ENCODE data around the gene ITCH. TPM values are rescaled to one million over a fixed set of nuclear protein-coding genes. Genes with fewer than 3 reads are reported as not detected.
"Not testable (repeated sequence)": the region's sequence is repeated elsewhere in the genome, so short reads cannot be mapped to it uniquely, and the experiment has no call there.

ITCH gene
- total and polyA plus RNA-seq, 4 donors = 9.3 to 68.1 (median 30.4) TPM

DNA sequence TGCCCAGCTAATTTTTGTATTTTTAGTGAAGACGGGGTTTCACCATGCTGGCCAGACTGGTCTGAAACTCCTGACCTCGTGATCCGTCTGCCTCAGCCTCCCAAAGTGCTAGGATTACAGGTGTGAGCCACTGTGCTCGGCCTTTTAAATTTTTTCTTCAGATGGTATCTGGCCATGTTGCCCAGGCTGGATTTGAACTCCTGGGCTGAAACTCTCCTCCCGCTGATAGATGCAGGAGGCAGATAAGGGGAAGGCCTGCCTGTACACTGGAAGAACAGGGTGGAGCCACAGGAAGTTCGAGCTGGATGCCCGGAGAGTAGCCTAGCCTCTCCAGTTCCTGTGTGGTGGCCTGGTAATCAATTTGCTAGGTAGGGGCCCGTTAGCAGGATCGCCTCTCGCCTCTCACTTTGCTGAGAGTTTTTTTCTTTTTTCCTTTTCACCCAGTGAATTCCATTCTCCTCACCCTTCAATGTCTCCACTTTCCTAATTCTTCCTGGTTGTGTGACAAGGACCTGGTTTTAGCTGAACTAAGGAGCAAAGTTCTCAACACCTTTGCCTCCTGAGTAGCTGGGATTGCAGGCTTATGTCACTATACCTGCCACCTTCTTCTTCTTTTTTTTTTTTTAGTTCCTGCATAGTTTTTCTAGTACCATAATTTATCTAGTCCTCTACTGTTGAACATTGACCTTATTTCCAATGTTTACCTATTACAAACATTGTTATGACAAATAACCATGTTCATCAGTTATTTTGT, 19.4 kb upstream of the ITCH start:
- WGBS, 2 donors = 78 to 84% methylated on average over 10 of the region's 10 CpGs
- Histone ChIP-seq H3K9me3 (ENCODE audit: control insufficient read depth in 4 of 4, insufficient read depth in 3 of 4, low read length in 3 of 4) (no peaks in the 10 kb centered on the region), H3K27ac (ENCODE audit: low read depth in 1 of 2, low read length in 1 of 2) (no peak overlapping the region), H3K9ac (ENCODE audit: insufficient read depth in 1 of 2, low read length in 2 of 2) (no peak overlapping the region), H3K4me1 (ENCODE audit: control insufficient read depth in 5 of 5, insufficient read depth in 5 of 5, low read length in 5 of 5) (no peaks in the 10 kb centered on the region), H3K4me3 (no peak overlapping the region), H3K27me3 (ENCODE audit: control insufficient read depth in 3 of 3, insufficient read depth in 3 of 3, low read length in 2 of 3) (no peaks in the 10 kb centered on the region), H3K36me3 (ENCODE audit: control insufficient read depth in 4 of 4, insufficient read depth in 4 of 4, low read length in 4 of 4) (no peaks in the 10 kb centered on the region)
- ATAC-seq (ENCODE audit: insufficient read depth, low FRiP score) = no peak
- DNase-seq = no peak
- TF ChIP-seq, protein P1, sequence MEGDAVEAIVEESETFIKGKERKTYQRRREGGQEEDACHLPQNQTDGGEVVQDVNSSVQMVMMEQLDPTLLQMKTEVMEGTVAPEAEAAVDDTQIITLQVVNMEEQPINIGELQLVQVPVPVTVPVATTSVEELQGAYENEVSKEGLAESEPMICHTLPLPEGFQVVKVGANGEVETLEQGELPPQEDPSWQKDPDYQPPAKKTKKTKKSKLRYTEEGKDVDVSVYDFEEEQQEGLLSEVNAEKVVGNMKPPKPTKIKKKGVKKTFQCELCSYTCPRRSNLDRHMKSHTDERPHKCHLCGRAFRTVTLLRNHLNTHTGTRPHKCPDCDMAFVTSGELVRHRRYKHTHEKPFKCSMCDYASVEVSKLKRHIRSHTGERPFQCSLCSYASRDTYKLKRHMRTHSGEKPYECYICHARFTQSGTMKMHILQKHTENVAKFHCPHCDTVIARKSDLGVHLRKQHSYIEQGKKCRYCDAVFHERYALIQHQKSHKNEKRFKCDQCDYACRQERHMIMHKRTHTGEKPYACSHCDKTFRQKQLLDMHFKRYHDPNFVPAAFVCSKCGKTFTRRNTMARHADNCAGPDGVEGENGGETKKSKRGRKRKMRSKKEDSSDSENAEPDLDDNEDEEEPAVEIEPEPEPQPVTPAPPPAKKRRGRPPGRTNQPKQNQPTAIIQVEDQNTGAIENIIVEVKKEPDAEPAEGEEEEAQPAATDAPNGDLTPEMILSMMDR (IDR thresholded peaks at IDR 0.05; ENCODE audit: control extremely low read depth, extremely low read depth) = no peak

DNA sequence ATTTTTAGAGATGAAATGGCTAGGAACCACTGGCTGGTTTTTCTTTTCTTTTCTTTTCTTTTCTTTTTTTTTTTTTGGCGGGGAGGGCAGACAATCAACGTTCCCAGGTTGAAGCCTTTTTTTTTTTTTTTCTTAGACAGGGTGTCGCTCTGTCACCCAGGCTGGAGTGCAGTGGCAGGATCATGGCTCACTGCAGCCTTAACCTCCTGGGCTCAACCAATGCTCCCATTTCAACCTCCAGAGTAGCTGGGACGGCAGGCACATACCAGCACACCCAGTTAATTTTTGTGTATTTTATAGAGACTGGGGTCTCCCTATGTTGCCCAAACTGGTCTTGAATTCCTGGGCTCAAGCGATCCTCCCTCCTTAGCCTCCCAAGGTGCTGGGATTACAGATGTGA, 18.8 kb upstream of the ITCH start:
- WGBS, 2 donors = 85 to 89% methylated on average over 5 of the region's 5 CpGs
- Histone ChIP-seq H3K36me3 (ENCODE audit: control insufficient read depth in 4 of 4, insufficient read depth in 4 of 4, low read length in 4 of 4) (no peaks in the 10 kb centered on the region), H3K4me1 (ENCODE audit: control insufficient read depth in 5 of 5, insufficient read depth in 5 of 5, low read length in 5 of 5) (no peaks in the 10 kb centered on the region), H3K27ac (ENCODE audit: low read depth in 1 of 2, low read length in 1 of 2) (no peak overlapping the region), H3K9me3 (ENCODE audit: control insufficient read depth in 4 of 4, insufficient read depth in 3 of 4, low read length in 3 of 4) (no peaks in the 10 kb centered on the region), H3K4me3 (no peak overlapping the region), H3K27me3 (ENCODE audit: control insufficient read depth in 3 of 3, insufficient read depth in 3 of 3, low read length in 2 of 3) (no peaks in the 10 kb centered on the region), H3K9ac (ENCODE audit: insufficient read depth in 1 of 2, low read length in 2 of 2) (no peak overlapping the region)
- DNase-seq (no peak), ATAC-seq (ENCODE audit: insufficient read depth, low FRiP score) (no peak)
- TF ChIP-seq, protein P1 (IDR thresholded peaks at IDR 0.05; ENCODE audit: control extremely low read depth, extremely low read depth) = no peak

DNA sequence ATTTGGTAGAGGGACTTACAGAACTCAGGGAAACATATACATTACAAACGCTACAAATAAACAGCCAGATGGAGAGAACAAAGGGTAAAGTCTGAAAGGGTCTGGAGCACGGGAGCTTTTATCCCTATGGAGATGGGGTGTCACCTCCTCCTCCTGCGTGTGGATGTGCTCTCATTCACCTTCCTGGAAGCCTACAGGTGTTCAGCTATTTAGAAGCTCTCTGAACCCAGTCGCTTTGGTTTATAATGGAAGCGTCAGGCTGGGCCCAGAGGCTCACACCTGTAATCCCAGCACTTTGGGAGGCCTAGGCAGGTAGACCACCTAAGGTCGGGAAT, 17.7 kb upstream of the ITCH start:
- Histone ChIP-seq H3K27ac (ENCODE audit: low read depth in 1 of 2, low read length in 1 of 2) (no peak overlapping the region), H3K4me3 (no peak overlapping the region), H3K9me3 (ENCODE audit: control insufficient read depth in 4 of 4, insufficient read depth in 3 of 4, low read length in 3 of 4) (no peaks in the 10 kb centered on the region), H3K27me3 (ENCODE audit: control insufficient read depth in 3 of 3, insufficient read depth in 3 of 3, low read length in 2 of 3) (no peaks in the 10 kb centered on the region), H3K36me3 (ENCODE audit: control insufficient read depth in 4 of 4, insufficient read depth in 4 of 4, low read length in 4 of 4) (no peaks in the 10 kb centered on the region), H3K9ac (ENCODE audit: insufficient read depth in 1 of 2, low read length in 2 of 2) (no peak overlapping the region), H3K4me1 (ENCODE audit: control insufficient read depth in 5 of 5, insufficient read depth in 5 of 5, low read length in 5 of 5) (no peaks in the 10 kb centered on the region)
- ATAC-seq (ENCODE audit: insufficient read depth, low FRiP score) = no peak
- TF ChIP-seq, protein P1 (IDR thresholded peaks at IDR 0.05; ENCODE audit: control extremely low read depth, extremely low read depth) = no peak
- 90 to 91% methylated on average over 6 of the region's 6 CpGs for WGBS, 2 donors
- no peak for DNase-seq

DNA sequence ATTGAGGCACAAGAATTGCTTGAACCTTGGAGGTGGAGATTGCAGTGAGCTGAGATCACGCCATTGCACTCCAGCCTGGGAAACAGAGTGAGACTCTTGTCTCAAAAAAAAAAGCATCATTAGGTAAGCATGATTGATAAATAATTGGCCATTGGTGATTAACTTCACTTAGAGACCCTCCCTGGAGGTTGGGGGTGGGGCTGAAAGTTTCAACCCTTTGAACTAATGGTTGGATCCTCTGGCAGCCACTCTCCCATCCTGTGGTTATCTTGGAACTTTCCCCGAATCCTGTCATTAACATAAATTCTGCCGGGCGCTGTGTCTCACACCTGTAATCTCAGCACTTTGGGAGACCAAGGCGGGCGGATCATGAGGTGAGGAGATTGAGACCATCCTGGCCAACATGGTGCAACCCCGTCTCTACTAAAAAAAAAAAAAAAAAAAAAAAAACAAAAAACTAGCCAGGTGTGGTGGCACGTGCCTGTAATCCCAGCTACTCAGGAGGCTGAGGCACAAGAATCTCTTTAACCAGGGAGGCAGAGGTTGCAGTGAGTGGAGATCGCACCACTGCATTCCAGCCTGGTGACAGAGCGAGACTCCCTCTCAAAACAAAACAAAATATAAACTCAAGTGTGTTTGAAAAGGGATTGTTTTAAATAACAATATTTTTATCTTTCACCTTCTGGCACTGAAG, 17.1 kb upstream of the ITCH start:
- not testable (repeated sequence) for H3K27ac ChIP-seq (ENCODE audit: low read depth in 1 of 2, low read length in 1 of 2); H3K9me3 ChIP-seq (ENCODE audit: control insufficient read depth in 4 of 4, insufficient read depth in 3 of 4, low read length in 3 of 4); H3K4me3 ChIP-seq; H3K9ac ChIP-seq (ENCODE audit: insufficient read depth in 1 of 2, low read length in 2 of 2); H3K27me3 ChIP-seq (ENCODE audit: control insufficient read depth in 3 of 3, insufficient read depth in 3 of 3, low read length in 2 of 3); H3K4me1 ChIP-seq (ENCODE audit: control insufficient read depth in 5 of 5, insufficient read depth in 5 of 5, low read length in 5 of 5); DNase-seq; ATAC-seq (ENCODE audit: insufficient read depth, low FRiP score); H3K36me3 ChIP-seq (ENCODE audit: control insufficient read depth in 4 of 4, insufficient read depth in 4 of 4, low read length in 4 of 4)
- WGBS, 2 donors = 91 to 93% methylated on average over 10 of the region's 10 CpGs

DNA sequence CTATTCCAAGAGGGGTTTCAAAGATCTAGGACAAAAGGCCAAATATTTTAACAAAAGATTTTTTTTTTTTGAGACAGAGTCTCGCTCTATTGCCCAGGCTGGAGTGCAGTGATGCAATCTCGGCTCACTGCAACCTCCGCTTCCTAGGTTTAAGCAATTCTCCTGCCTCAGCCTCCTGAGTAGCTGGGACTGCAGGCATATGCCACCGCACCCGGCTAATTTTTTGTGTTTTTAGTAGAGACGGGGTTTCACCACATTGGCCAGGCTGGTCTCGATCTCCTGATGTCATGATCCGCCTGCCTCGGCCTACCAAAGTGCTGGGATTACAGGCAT, 16.6 kb upstream of the ITCH start:
- H3K36me3 ChIP-seq (ENCODE audit: control insufficient read depth in 4 of 4, insufficient read depth in 4 of 4, low read length in 4 of 4); ATAC-seq (ENCODE audit: insufficient read depth, low FRiP score); H3K27ac ChIP-seq (ENCODE audit: low read depth in 1 of 2, low read length in 1 of 2); H3K4me3 ChIP-seq; H3K27me3 ChIP-seq (ENCODE audit: control insufficient read depth in 3 of 3, insufficient read depth in 3 of 3, low read length in 2 of 3); H3K9ac ChIP-seq (ENCODE audit: insufficient read depth in 1 of 2, low read length in 2 of 2); H3K4me1 ChIP-seq (ENCODE audit: control insufficient read depth in 5 of 5, insufficient read depth in 5 of 5, low read length in 5 of 5); DNase-seq; H3K9me3 ChIP-seq (ENCODE audit: control insufficient read depth in 4 of 4, insufficient read depth in 3 of 4, low read length in 3 of 4): not testable (repeated sequence)
- 82 to 95% methylated on average over 9 of the region's 9 CpGs for WGBS, 2 donors
